Activated T-cell treated with anti-CD3 and anti-CD28 coated beads, Interleukin-2, amount 50 U/mL, for 24 hours (primary cell): Measurements from ENCODE around the gene RENBP.
A peak's percentile ranks its signal among the peaks of the same experiment; 100 is the strongest.

Experiments
- DNase-seq: peaks from one replicate; pipeline ENCODE4 v3.0.0-alpha.2; 2020
- H3K27ac Mint-ChIP-seq: 2 replicates; pipeline ENCODE4 v1.8.0; 2020; ENCODE audit warnings: mild to moderate bottlenecking, mixed read lengths
- H3K27me3 Mint-ChIP-seq: 2 replicates; pipeline ENCODE4 v1.8.0; 2020; ENCODE audit warnings: mixed read lengths
- H3K36me3 Mint-ChIP-seq: 2 replicates; pipeline ENCODE4 v1.8.0; 2020; ENCODE audit warnings: low read depth, mixed read lengths
- H3K4me1 Mint-ChIP-seq: 2 replicates; pipeline ENCODE4 v1.8.0; 2020; ENCODE audit warnings: low read depth, mixed read lengths
- H3K4me3 Mint-ChIP-seq: 2 replicates; pipeline ENCODE4 v1.8.0; 2020; ENCODE audit warnings: mild to moderate bottlenecking, moderate library complexity, mixed read lengths
- H3K9me3 Mint-ChIP-seq: 2 replicates; pipeline ENCODE4 v1.8.0; 2020; ENCODE audit warnings: mixed read lengths

RENBP gene

DNA sequence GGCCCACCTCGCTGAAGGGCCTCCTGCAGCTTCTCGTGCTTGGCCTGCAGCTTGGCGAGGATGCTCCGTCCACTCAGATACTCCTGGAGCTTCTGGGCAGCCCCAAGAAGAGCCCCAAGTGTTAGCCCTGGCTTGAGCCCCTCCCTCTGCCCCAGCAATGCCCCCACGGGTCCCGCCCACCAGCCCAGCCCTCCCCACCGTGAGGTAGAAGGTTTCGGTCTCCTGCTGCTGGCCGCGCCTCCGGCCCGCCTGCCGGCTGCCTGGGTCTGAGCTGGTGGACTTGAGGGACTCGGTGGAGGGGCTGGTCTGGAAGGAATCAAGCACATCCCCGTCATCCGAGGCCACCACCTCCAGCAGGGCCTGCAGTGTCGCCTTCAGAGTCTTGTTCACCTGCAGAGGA is 31.2 kb downstream of the RENBP start:
- Mint-ChIP-seq H3K27ac (no peak overlapping the region), H3K4me1 (peaks cover 6% of the 10 kb centered on the region), H3K36me3 (peaks cover 67% of the 10 kb centered on the region), H3K27me3 (peaks cover 28% of the 10 kb centered on the region), H3K9me3 (no peaks in the 10 kb centered on the region), H3K4me3 (no peak overlapping the region)
- no peak for DNase-seq

DNA sequence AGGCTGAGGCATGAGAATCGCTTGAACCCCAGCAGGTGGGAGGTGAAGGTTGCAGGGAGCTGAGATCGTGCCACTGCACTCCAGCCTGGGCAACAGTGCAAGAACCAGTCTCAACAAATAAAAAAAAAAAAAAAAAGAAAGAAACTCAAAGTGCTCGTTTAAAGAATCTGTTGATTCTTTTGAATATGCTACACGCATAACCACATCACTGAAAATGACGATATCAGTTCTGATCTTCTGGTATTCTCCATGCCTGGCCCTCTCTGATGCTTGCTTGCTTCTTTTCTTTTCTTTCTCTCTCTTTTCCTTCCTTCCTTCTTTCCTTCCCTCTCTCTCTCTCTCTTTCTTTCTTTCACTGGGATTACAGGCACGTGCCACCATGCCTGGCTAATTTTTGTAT is 32.6 kb downstream of the RENBP start:
- Mint-ChIP-seq H3K36me3 (peaks cover 65% of the 10 kb centered on the region), H3K4me1 (peaks cover 6% of the 10 kb centered on the region), H3K9me3 (no peaks in the 10 kb centered on the region), H3K27me3 (peaks cover 26% of the 10 kb centered on the region), H3K4me3 (no peak overlapping the region), H3K27ac (peak overlapping the region; percentile 77)
- DNase-seq, result no peak

DNA sequence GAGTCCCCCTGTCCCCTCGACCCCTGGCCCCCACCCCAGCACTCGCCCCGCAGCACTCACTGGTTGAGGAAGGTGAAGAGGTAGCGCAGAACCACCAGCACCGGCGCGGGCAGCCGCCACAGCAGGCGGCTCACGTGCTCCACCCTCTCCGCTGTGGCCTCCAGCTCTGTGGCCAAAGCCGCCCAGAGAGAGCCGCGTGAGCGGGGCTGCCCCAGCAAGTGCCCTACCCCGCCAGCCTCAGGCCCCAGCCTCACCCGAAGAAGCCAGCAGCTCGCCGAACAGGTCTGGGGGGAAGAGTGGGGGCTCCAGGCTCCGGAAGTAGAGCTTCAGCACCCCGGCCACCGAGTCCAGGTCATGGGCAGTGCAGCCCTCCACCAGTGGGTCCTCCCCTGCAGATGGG is 34.0 kb downstream of the RENBP start:
- no peak for DNase-seq
- H3K27me3 Mint-ChIP-seq, result peaks cover 19% of the 10 kb centered on the region
- no peaks in the 10 kb centered on the region for H3K9me3 Mint-ChIP-seq
- no peak overlapping the region for H3K27ac Mint-ChIP-seq
- peaks cover 17% of the 10 kb centered on the region for H3K4me1 Mint-ChIP-seq
- no peak overlapping the region for H3K4me3 Mint-ChIP-seq
- peaks cover 60% of the 10 kb centered on the region for H3K36me3 Mint-ChIP-seq

DNA sequence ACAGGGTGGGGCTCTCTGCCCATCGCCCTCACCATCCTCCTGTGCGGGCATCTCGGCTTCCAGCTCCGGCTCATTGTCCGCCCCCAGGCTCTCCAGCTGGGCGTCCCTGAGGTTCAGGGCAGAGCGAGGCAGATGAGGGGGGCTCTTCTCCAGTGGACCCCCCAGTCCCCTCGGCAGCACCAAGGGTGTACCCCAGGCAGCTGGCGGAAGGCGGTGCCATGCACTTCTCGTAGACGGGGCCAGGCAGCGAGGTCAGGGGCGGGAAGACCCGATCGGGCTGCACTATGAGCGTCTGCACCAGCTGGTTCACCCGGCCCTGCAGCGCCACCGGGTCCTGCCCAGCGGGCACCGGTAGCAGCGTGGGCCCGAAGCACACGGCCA is 34.5 kb downstream of the RENBP start:
- Mint-ChIP-seq H3K36me3 (peaks cover 58% of the 10 kb centered on the region), H3K9me3 (no peaks in the 10 kb centered on the region), H3K27ac (no peak overlapping the region), H3K4me3 (no peak overlapping the region), H3K27me3 (peaks cover 19% of the 10 kb centered on the region), H3K4me1 (peaks cover 17% of the 10 kb centered on the region)
- no peak for DNase-seq

DNA sequence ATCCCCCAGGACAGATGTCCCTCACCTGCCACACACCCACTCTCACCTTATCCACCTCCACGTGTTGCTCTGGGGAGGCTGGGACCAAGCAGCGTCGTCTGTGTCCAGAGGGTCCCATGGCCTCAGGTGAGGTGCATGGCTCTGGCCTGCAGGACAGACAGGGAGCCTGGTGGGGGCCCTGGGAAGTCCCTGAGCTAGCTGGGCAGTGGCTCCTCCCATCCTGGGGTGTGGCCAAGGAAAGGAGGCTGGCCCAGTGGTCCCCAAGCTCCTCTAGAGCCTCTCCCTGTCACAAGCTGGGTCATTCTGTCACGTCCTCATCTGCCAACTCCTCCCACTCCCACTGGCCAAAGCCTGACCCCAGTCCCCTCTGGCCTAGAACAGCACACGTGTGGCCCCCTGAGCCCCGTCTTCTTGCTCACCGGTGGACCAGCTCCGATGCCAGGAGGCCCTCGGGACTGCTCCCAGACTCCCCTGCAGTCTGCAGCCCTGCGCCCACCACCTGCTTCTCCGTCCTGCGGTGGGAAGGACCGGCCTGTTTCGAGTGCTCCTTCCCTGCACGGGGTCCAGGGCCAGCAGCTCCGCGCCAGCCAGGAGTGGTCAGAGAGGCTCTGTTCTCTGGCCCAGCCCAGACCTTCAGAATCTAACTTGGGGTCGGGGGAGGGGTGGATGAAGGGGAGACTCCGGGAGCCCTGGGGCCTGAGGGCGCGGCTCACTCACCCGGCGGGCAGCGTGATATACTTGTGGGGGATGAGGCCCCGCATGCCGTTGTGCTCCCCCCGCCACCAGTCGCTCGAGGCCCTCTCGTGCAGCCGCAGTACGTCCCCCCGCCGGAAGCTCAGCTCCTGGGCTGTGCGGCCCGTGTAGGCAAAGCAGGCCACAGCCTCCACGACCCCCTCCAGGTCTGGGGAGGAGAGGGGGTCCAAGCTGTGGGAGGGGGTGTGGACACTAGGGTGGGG is 35.1 kb downstream of the RENBP start:
- Mint-ChIP-seq H3K27ac (no peak overlapping the region), H3K27me3 (peaks cover 19% of the 10 kb centered on the region), H3K9me3 (no peaks in the 10 kb centered on the region), H3K4me1 (peaks cover 19% of the 10 kb centered on the region), H3K4me3 (no peak overlapping the region), H3K36me3 (peaks cover 51% of the 10 kb centered on the region)
- DNase-seq, result no peak

DNA sequence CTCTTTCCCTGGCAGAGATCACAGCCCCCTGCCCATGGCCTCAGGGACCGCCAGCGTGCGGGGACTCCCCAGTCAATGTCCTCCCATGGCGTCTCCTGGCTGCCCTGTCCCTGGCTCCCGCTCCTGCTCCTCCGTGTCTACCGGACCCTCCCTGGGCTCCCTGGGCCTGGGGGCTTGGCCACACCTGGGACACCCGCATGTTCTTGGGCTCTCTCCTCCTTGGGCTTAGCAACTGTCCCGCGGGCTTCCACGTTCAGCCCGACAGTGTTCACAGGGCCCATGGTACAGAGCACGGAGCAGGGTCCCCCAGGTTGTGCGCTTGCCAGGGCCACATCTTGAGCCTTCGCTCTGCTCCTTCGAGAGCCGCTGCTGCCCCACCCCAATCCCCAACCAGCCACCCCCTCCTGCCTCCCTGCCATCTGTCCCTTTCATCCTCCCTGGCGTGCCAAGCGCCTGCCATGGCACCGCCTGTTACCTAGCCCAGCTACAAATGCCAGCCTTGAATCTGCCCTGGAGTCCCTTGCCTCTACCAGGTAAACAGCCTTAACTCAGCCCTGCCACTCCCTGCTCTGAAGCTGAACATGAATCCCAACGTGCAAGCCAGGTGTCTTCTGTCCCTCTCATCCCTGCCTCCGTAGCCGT is 36.1 kb downstream of the RENBP start:
- Mint-ChIP-seq H3K4me3 (no peak overlapping the region), H3K36me3 (peaks cover 47% of the 10 kb centered on the region), H3K4me1 (peaks cover 29% of the 10 kb centered on the region), H3K27ac (peak overlapping the region; percentile 19), H3K27me3 (peaks cover 20% of the 10 kb centered on the region), H3K9me3 (no peaks in the 10 kb centered on the region)
- DNase-seq, result no peak

DNA sequence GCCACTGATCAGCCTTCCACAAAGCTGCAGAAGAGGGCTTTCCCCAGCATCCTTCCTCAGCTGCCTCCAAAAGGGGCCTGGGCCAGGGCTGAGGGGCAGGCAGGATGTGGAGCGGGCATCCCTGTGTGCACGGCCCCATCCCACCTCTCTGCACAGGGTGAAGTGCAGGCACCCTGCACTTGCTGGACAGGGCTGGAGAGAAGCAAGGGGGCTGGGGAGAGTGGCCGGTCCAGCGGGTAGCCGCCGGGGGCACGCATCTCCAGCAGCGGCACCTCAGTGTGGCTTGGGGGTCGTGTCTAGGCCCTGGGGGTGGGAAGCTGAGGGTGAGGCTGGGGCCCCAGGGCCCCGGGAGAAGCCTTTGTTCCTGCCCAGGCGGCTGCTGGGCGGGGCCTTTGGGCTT is 37.0 kb downstream of the RENBP start:
- Mint-ChIP-seq H3K27ac (no peak overlapping the region), H3K36me3 (peaks cover 42% of the 10 kb centered on the region)

DNA sequence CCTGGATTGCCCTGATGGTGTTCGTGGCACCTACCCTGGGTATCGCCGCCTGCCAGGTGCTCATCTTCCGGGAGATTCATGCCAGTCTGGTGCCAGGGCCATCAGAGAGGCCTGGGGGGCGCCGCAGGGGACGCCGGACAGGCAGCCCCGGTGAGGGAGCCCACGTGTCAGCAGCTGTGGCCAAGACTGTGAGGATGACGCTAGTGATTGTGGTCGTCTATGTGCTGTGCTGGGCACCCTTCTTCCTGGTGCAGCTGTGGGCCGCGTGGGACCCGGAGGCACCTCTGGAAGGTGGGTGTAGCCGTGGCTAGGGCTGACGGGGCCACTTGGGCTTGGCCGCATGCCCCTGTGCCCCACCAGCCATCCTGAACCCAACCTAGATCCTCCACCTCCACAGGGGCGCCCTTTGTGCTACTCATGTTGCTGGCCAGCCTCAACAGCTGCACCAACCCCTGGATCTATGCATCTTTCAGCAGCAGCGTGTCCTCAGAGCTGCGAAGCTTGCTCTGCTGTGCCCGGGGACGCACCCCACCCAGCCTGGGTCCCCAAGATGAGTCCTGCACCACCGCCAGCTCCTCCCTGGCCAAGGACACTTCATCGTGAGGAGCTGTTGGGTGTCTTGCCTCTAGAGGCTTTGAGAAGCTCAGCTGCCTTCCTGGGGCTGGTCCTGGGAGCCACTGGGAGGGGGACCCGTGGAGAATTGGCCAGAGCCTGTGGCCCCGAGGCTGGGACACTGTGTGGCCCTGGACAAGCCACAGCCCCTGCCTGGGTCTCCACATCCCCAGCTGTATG is 38.1 kb downstream of the RENBP start:
- peaks cover 32% of the 10 kb centered on the region for H3K36me3 Mint-ChIP-seq
- no peak for DNase-seq
- peaks cover 36% of the 10 kb centered on the region for H3K4me1 Mint-ChIP-seq
- H3K27ac Mint-ChIP-seq, result peak overlapping the region; percentile 47
- peaks cover 26% of the 10 kb centered on the region for H3K27me3 Mint-ChIP-seq
- H3K9me3 Mint-ChIP-seq, result no peaks in the 10 kb centered on the region
- H3K4me3 Mint-ChIP-seq, result no peak overlapping the region

More for the DNA sequence above, 37.0 kb downstream of the RENBP start:
- Mint-ChIP-seq H3K27me3 (peaks cover 23% of the 10 kb centered on the region), H3K4me3 (no peak overlapping the region), H3K9me3 (no peaks in the 10 kb centered on the region), H3K4me1 (peaks cover 32% of the 10 kb centered on the region)
- DNase-seq, result no peak

DNA sequence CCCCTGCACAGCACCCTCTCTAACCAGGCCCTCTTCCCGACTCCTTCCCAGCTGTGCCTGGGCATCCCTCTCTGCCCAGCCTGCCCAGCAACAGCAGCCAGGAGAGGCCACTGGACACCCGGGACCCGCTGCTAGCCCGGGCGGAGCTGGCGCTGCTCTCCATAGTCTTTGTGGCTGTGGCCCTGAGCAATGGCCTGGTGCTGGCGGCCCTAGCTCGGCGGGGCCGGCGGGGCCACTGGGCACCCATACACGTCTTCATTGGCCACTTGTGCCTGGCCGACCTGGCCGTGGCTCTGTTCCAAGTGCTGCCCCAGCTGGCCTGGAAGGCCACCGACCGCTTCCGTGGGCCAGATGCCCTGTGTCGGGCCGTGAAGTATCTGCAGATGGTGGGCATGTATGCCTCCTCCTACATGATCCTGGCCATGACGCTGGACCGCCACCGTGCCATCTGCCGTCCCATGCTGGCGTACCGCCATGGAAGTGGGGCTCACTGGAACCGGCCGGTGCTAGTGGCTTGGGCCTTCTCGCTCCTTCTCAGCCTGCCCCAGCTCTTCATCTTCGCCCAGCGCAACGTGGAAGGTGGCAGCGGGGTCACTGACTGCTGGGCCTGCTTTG is 38.9 kb downstream of the RENBP start:
- peaks cover 28% of the 10 kb centered on the region for H3K36me3 Mint-ChIP-seq
- no peaks in the 10 kb centered on the region for H3K9me3 Mint-ChIP-seq
- H3K4me3 Mint-ChIP-seq, result no peak overlapping the region
- no peak for DNase-seq
- no peak overlapping the region for H3K27ac Mint-ChIP-seq
- peaks cover 43% of the 10 kb centered on the region for H3K4me1 Mint-ChIP-seq
- peaks cover 28% of the 10 kb centered on the region for H3K27me3 Mint-ChIP-seq

DNA sequence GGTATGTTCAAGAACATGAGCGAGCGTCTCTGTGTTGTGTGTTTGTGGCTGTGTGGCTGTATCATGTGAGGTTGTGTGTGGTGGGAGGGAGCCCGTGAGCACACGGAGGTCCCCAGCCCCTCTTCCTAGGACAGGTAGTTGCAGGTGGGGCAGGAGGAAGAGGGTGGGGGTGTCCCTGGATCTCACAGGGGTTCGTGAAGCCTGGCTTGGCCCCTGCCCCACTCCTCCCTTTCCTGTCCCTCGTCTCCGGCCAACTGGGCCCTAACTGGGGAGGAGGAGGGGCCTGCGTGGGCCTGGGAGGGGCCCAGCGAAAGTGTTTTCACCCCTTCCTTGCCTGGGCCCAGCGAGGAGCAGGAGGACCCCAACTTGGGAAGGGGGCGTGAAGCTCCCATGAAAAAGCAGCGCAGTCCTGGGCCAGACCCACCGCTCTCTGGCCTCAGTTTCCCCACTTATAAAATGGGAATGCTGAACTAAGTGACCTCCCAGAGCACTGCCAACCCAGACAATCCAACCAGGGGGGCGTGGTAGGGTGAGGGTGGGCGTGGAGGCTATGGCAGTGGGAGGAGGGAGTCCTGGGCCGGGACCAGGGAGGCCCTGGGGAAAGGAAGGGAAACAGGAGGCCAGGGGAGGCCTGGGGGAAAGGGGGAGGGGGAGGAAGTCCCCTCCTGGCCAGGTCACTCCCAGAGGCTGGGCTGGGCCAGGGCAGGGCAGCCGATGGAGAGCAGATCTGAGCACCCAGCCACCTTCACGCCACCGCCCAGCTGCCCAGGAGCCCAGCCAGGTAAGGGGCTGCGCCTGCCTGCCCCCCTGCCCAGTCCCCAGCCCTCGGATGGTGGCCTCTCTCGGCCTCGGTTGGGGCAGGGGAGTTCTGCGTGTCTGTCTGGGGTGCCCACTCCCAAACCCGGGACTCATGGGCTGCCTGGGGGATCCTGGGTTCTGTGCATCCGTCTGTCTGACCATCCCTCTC is 40.2 kb downstream of the RENBP start, which contains the start of gene AVPR2:
TSS of gene AVPR2 (plus strand) at position 683 of the 967 bp plus-strand sequence. CDS start 473 bp downstream, outside the sequence.
- no peak for DNase-seq
- Mint-ChIP-seq H3K27me3 (peaks cover 34% of the 10 kb centered on the region), H3K9me3 (no peaks in the 10 kb centered on the region), H3K36me3 (peaks cover 23% of the 10 kb centered on the region), H3K4me3 (no peak within 1 kb of the TSS), H3K27ac (no peak within 1 kb of the TSS), H3K4me1 (peaks cover 44% of the 10 kb centered on the region)

DNA sequence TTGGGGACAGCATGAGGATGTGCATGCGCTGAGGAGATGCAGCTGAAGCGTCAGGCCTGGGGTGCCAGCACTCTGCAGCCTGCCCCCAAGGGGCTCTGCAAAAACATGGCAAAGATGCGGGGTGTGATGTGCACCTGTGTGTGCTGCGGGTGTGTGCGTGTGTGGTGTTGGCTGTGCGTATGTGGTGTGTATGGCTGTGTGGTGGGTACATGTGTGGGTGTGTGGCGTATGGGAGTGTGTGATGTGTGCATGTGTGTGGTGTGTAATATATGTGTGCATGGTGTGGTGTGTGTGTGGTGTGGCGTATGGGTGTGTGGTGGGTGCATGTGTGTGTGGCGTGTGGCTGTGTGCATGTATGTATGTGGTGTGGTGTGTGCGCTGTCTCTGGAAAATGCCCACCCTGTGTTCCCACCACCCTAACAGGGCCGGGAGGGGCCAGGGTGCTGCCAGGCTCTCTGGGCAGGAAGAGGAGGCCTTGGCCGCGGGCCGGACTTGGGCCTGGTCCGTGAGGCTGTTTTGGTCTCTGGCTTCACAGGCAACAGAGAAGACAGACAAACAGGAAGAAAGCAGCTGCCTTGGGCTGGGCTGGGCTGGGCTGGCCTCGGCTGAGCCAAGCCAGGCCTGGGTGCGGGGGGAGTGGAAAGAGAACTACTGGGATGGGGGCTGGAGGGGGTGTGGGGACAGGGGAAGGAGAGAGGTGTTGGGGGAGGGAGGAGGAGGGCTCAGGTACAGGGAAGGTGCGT is 41.0 kb downstream of the RENBP start:
- H3K4me3 Mint-ChIP-seq, result no peak overlapping the region
- no peaks in the 10 kb centered on the region for H3K9me3 Mint-ChIP-seq
- peaks cover 44% of the 10 kb centered on the region for H3K4me1 Mint-ChIP-seq
- H3K27ac Mint-ChIP-seq, result no peak overlapping the region
- H3K27me3 Mint-ChIP-seq, result peaks cover 35% of the 10 kb centered on the region
- H3K36me3 Mint-ChIP-seq, result peaks cover 14% of the 10 kb centered on the region
- DNase-seq, result no peak

DNA sequence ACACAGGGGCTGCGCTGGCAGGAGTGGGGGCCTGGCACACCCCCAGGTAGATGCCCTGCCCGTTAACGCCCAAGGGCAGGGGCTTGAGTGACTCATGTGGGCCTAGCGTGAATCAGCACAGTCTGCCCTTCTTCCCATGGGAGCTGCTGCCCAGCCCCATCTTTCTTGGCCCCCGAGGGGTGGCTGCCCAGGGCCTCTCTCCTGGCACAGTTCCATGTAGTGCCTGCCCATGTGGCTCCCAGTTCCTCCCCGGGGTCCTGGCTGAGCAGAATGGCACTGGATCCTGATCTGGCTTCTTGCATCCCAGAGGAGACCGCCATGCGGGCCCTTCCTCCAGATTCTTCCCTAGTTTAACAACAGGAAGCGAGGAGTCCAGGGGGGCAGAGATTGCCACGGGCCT is 42.1 kb downstream of the RENBP start:
- peaks cover 44% of the 10 kb centered on the region for H3K4me1 Mint-ChIP-seq
- DNase-seq, result no peak
- peaks cover 9% of the 10 kb centered on the region for H3K36me3 Mint-ChIP-seq
- no peaks in the 10 kb centered on the region for H3K9me3 Mint-ChIP-seq
- H3K4me3 Mint-ChIP-seq, result no peak overlapping the region
- peaks cover 39% of the 10 kb centered on the region for H3K27me3 Mint-ChIP-seq
- no peak overlapping the region for H3K27ac Mint-ChIP-seq

DNA sequence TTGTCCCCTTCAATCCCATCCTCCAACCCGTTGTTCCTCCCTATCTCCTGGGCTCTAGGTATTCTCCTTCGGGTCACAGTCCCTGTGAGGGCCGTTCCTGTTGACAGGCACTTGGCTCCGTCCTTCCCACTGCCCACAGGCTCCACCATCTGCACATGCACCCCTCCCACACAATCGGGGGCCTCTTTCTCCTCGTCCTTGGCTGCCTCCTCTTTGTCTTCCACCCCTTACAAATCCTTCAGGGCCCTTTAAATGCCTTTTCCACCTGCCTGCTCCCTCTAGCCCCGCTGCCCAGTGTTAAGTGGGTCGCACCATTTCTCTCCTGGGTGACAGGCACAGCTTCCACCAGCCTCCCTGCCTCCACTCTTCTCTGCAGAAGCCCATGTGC is 42.7 kb downstream of the RENBP start:
- peaks cover 38% of the 10 kb centered on the region for H3K27me3 Mint-ChIP-seq
- no peaks in the 10 kb centered on the region for H3K9me3 Mint-ChIP-seq
- no peak overlapping the region for H3K4me3 Mint-ChIP-seq
- peaks cover 6% of the 10 kb centered on the region for H3K36me3 Mint-ChIP-seq
- peaks cover 44% of the 10 kb centered on the region for H3K4me1 Mint-ChIP-seq
- DNase-seq, result no peak
- peak overlapping the region; percentile 48 for H3K27ac Mint-ChIP-seq
